ENCODE data around the gene CA7. TPM values are rescaled to one million over a fixed set of nuclear protein-coding genes. Genes with fewer than 3 reads are reported as not detected.

CA7 gene
- total RNA-seq, 1 experiment from 2014 or later: not detected

- DNase-seq (ENCODE audit: low read depth): peak; percentile 99
Measured at GRCh38 chr16:66872943-66873684, 28.9 kb downstream of the CA7 start.

- DNase-seq (ENCODE audit: low read depth): no peak
Measured at GRCh38 chr16:66873685-66874055, 29.5 kb downstream of the CA7 start.

GRCh38 chr16:66874079-66874775, 30.0 kb downstream of the CA7 start:
- DNase-seq (ENCODE audit: low read depth): peak; percentile 39

- DNase-seq (ENCODE audit: low read depth): peak; percentile 19
Measured at GRCh38 chr16:66878067-66878466, 33.9 kb downstream of the CA7 start.

GRCh38 chr16:66880288-66881013, 36.2 kb downstream of the CA7 start, which contains the start of gene PDP2:
Gene PDP2, plus strand, starts transcription at chr16:66880515. Its CDS starts 3,770 bp downstream, at chr16:66884285.
- peak; percentile 92 for DNase-seq (ENCODE audit: low read depth)

GRCh38 chr16:66881014-66881417, 36.8 kb downstream of the CA7 start:
- no peak for DNase-seq (ENCODE audit: low read depth)

- no peak for DNase-seq (ENCODE audit: low read depth)
Measured at GRCh38 chr16:66881560-66881959, 37.3 kb downstream of the CA7 start.

GRCh38 chr16:66881964-66882508, 37.8 kb downstream of the CA7 start:
- DNase-seq (ENCODE audit: low read depth): no peak

- no peak for DNase-seq (ENCODE audit: low read depth)
Measured at GRCh38 chr16:66882702-66883101, 38.5 kb downstream of the CA7 start.

- no peak for DNase-seq (ENCODE audit: low read depth)
Measured at GRCh38 chr16:66885491-66885890, 41.3 kb downstream of the CA7 start.

GRCh38 chr16:66886321-66886720, 42.1 kb downstream of the CA7 start:
- no peak for DNase-seq (ENCODE audit: low read depth)

GRCh38 chr16:66886914-66887313, 42.7 kb downstream of the CA7 start:
- DNase-seq (ENCODE audit: low read depth): no peak

- no peak for DNase-seq (ENCODE audit: low read depth)
Measured at GRCh38 chr16:66888647-66889615, 44.7 kb downstream of the CA7 start.

- DNase-seq (ENCODE audit: low read depth): no peak
Measured at GRCh38 chr16:66889622-66890021, 45.4 kb downstream of the CA7 start.

- no peak for DNase-seq (ENCODE audit: low read depth)
Measured at GRCh38 chr16:66890799-66891198, 46.6 kb downstream of the CA7 start.

- DNase-seq (ENCODE audit: low read depth): no peak
Measured at GRCh38 chr16:66891360-66891759, 47.1 kb downstream of the CA7 start.

GRCh38 chr16:66891797-66892196, 47.6 kb downstream of the CA7 start:
- no peak for DNase-seq (ENCODE audit: low read depth)

- no peak for DNase-seq (ENCODE audit: low read depth)
Measured at GRCh38 chr16:66894055-66894454, 49.8 kb downstream of the CA7 start.

GRCh38 chr16:66894948-66895688, 50.9 kb downstream of the CA7 start:
- DNase-seq (ENCODE audit: low read depth): peak; percentile 74

GRCh38 chr16:66895689-66895979, 51.4 kb downstream of the CA7 start:
- no peak for DNase-seq (ENCODE audit: low read depth)

GRCh38 chr16:66895999-66896398, 51.8 kb downstream of the CA7 start:
- no peak for DNase-seq (ENCODE audit: low read depth)
